HG03521 (cell line): ENCODE results near the gene SORT1.

Source experiments
- ATAC-seq: cut with Tn5 transposase; IDR thresholded peaks from one replicate; pipeline ENCODE4 v1.9.1; 2021; ENCODE audit warnings: mild to moderate bottlenecking, moderate library complexity; ENCODE audit not compliant: unreplicated experiment

SORT1 gene

DNA sequence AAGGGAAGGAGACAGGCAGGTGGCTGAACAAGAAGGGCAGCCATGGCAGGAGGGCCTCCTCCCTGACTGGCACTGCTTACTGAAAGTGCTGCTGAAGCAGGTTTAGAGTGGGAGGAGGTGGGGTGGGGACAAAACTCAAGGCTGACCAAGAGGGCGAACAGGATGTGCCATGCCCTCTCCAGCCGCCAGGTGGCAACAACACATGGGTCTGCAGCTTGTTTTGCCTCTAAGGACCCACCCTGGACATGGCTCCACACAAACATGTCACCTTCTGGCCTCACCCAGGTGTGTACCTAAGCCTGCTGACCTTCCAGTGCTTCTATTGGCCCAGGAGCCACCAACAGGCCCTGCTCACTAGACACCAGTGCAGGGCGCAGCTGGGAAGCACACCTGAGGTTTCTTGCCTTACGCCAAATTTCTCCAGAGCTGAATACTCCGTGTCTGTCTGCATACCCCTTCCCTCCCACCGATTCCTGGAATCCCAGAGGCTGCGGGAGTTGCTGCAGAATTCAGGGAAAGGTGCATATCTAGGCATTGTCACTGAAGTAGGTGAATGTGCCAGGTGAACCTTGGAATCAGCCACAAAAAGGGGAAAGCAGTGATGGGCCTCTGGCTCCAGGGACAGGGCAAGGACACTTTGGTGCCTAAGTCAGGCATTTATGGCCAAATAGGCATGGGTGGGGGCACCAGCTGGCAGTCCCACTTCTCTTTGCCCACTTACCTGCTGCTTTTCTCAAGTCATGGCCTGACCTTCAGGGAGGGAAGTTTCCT, 120.1 kb downstream of the SORT1 start:
- ATAC-seq = peak; percentile 81

DNA sequence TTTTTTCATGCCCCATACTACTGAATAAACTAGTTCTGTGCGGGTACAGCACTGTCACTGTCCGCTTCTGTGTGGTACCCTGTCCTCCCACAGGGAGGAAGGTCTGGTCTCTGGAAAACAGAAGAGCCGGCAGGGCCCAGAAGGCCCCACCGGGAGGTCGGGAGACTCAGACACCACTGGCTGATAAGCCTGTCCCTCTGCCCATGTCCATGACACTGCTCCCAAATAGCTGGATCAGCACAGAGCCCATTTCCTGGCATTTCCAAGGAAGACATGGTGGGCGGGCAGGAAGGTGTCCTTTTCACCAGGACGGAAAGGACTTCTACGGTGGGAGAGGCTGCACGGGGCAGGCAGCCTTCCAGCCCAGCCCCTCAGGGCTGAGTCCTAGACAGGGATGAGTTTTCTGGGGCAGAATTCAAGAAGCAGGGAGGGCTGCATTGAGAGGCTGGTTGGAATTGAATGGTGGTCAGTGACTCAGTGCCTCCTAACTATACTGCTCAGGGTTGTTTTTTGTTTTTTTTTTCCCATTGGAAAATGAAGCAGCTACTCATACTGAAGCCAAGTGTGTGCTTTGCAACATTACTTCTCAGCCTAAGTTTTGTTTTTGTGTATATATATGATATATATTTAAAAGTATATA, 121.9 kb downstream of the SORT1 start:
- no peak for ATAC-seq

DNA sequence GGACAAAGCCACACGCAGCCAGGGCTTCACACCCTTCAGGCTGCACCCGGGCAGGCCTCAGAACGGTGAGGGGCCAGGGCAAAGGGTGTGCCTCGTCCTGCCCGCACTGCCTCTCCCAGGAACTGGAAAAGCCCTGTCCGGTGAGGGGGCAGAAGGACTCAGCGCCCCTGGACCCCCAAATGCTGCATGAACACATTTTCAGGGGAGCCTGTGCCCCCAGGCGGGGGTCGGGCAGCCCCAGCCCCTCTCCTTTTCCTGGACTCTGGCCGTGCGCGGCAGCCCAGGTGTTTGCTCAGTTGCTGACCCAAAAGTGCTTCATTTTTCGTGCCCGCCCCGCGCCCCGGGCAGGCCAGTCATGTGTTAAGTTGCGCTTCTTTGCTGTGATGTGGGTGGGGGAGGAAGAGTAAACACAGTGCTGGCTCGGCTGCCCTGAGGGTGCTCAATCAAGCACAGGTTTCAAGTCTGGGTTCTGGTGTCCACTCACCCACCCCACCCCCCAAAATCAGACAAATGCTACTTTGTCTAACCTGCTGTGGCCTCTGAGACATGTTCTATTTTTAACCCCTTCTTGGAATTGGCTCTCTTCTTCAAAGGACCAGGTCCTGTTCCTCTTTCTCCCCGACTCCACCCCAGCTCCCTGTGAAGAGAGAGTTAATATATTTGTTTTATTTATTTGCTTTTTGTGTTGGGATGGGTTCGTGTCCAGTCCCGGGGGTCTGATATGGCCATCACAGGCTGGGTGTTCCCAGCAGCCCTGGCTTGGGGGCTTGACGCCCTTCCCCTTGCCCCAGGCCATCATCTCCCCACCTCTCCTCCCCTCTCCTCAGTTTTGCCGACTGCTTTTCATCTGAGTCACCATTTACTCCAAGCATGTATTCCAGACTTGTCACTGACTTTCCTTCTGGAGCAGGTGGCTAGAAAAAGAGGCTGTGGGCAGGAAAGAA, 122.9 kb downstream of the SORT1 start:
- no peak for ATAC-seq

DNA sequence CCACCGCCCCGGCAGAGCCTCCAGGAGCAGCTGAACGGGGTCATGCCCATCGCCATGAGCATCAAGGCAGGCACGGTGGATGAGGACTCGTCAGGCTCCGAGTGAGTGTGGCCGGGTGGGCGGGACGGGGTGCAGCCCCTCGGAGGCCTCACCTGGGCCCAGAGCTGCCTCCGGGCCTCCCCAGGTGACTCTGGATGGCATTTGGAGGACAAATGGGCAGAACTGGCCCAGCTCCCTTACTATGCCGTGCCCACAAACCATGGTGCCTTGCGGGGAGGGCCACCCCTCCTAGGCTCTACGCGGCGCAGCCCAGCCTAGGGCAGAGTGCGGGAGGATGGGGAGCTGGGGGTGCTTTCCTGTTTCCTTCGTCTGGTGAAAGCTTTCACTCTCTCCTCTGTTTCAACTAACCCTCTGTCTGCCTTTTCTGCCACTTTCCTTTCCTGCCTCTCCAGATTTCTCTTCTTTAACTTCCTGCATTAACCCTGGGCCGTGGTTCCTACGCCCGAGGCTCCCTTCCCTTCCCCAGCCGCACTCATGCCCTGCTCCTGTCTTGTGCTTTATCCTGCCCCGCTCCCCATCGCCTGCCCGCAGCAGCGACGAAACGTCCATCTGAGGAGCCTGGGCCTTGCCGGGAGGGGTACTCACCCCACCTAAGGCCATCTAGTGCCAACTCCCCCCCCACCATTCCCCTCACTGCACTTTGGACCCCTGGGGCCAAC, 124.0 kb downstream of the SORT1 start:
- no peak for ATAC-seq

DNA sequence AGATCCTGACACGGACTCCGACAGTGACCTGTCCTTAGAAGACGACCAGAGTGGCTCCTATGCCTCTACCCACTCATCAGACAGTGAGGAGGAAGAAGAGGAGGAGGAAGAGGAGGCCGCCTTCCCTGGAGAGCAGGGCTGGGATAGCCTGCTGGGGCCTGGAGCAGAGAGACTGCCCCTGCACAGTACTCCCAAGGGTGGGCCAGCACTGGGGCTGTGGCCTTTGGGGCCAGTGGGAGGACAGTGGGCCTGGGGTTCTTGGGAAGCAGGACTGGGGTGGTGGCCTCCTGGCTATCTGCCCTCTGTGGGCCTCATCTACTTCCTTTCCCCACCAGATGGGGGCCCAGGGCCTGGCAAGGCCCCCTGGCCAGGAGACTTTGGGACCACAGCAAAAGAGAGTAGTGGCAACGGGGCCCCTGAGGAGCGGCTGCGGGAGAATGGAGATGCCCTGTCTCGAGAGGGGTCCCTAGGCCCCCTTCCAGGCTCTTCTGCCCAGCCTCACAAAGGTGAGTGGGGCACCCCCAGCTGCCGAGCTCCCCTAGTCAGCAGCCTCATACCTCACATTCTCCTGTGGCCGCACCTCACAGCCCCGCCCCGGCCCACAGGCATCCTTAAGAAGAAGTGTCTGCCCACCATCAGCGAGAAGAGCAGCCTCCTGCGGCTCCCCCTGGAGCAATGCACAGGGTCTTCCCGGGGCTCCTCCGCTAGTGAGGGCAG, 124.7 kb downstream of the SORT1 start:
- no peak for ATAC-seq

GRCh38 chr1:109272021-109272799, 125.5 kb downstream of the SORT1 start:
- no peak for ATAC-seq

GRCh38 chr1:109271458-109271857, 126.3 kb downstream of the SORT1 start:
- no peak for ATAC-seq

DNA sequence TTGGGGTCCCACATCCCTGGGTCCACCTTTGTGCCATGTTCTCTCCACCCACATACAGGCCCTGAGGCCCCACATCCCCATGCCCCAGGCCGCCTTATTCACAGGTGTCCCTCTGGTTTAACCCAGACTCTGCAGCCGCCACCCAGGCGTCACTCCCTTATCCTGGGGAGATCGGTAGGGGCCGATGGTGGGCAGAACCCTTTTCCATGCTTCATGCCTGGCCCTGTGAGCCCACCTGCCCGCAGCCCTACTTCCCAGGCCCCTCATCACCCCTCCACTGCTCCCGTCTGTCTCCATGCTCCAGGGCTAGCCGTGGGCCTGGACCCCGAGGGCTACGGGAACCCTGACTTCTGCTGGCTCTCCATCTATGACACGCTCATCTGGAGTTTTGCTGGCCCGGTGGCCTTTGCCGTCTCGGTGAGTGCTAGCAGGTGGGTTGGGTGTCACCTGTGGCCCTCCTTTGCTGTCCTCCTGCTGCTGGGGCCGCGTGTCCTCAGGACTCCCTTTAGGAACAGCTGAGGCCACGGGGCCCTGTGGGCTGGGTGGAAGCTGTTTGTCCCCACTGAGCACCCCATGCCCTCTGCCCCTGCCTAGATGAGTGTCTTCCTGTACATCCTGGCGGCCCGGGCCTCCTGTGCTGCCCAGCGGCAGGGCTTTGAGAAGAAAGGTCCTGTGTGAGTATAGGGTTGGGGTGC, 126.9 kb downstream of the SORT1 start:
- no peak for ATAC-seq

DNA sequence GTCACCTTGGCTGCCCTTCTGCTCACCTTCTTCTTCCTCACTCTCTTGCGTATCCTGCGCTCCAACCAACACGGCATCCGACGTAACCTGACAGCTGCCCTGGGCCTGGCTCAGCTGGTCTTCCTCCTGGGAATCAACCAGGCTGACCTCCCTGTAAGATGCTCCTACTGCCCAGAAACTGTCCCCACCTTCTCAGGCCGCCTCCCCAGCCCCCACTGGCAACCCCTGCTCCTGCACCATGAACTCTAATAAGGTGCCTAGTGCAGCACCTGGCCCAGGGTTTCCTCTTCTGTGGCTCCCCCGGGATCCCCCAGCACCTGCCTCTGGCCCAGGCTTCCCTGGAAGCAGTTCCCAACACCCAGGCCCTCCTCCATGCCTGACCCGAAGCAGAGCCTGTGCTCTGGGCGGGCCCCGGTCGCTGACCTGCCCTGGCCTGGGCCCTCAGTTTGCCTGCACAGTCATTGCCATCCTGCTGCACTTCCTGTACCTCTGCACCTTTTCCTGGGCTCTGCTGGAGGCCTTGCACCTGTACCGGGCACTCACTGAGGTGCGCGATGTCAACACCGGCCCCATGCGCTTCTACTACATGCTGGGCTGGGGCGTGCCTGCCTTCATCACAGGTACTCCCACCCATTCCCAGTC, 127.6 kb downstream of the SORT1 start:
- no peak for ATAC-seq

GRCh38 chr1:109269212-109269980, 128.3 kb downstream of the SORT1 start:
- no peak for ATAC-seq

DNA sequence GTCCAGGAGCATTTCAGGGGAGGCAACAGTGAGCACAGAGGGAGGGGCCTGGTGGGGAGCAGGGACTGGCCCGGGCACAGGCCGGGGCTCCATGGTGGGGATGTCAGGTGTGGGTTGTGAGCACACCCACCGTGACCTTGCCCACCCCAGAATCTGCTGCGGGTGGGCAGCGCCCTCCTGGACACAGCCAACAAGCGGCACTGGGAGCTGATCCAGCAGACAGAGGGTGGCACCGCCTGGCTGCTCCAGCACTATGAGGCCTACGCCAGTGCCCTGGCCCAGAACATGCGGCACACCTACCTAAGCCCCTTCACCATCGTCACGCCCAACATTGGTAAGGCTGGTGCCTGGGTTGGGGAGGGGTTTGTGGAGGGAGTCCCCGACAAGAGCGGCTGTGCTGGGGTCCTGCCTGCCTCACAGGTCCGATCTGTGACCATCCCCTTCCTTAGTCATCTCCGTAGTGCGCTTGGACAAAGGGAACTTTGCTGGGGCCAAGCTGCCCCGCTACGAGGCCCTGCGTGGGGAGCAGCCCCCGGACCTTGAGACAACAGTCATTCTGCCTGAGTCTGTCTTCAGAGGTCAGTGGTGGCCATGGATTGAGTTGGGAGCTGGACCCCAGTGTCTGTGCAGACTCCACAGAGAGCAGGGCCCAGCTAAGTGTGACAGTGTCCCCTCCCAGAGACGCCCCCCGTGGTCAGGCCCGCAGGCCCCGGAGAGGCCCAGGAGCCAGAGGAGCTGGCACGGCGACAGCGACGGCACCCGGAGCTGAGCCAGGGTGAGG, 129.1 kb downstream of the SORT1 start:
- ATAC-seq = no peak

DNA sequence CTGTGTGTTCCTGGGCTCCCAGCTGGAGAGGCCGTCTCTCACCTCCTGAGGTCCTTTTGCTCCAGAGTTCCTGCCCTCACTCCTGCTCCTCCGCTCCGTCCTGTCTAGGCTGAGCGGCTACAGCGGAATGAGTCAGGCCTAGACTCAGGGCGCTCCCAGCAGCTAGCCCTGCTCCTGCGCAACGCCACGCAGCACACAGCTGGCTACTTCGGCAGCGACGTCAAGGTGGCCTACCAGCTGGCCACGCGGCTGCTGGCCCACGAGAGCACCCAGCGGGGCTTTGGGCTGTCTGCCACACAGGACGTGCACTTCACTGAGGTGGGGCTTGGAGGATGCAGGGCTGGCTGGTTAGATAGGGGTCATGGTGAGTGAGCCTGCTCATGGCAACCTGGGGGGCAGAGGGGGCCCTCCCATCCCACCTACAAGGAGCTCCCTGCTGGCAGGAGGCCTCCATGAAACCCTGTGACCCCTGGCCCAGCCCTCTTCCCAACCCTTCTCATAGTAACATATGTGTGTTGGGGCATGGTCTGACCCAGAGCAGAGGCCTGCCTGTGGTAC, 129.9 kb downstream of the SORT1 start:
- no peak for ATAC-seq

DNA sequence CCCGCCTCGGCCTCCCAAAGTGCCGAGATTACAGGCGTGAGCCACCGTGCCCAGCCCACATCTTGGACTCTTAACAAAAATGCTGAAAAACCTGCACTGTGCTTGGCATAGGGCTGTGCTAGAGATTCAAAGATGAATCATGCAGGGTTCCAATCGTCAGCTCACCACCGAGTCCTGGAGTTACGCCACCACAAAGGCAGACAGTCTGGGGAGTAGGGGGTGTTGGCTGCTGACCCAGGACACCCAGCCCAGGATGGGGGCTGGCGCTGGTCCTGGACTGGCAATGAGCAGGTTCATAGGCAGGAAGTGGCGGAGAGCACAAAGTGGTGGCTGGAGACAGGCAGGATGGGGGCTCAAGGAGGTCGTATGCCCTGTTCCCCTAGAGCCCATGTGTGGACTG, 130.8 kb downstream of the SORT1 start:
- ATAC-seq = no peak

DNA sequence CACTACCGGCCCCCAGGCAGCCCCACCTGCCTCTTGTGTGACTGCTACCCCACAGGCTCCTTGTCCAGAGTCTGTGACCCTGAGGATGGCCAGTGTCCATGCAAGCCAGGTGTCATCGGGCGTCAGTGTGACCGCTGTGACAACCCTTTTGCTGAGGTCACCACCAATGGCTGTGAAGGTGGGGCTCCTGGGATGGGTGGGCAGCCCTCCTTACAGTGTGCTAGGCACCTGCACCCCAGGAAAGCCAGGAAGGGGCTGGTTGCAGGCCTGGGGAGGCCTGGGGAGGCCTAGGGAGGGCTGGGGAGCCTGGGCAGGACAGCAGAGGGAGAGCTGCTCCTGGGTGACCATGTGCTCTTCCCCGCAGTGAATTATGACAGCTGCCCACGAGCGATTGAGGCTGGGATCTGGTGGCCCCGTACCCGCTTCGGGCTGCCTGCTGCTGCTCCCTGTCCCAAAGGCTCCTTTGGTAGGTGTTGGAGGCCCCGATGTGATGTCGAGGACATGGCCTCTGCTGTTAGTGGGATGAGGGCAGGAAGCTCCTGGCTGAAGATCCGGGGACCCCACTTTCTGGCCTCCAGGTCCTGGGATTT, 131.9 kb downstream of the SORT1 start:
- no peak for ATAC-seq

DNA sequence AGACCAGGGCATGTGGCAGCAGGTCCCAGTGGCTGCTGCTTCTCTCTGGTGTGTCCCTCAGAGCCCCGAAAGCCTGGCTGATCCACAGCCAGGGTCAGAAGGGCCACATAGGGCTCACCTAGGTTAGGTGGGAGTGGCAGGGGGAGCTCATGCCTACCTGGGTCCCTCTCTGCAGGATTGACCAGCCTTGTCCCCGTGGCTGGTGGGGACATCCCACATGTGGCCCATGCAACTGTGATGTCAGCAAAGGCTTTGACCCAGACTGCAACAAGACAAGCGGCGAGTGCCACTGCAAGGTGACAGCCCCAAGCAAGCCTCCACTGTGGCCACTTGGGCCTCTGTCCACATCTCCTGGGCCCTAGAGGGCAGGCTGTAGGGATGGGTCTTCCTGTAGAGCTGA, 132.7 kb downstream of the SORT1 start:
- ATAC-seq = no peak

GRCh38 chr1:109264379-109264755, 133.4 kb downstream of the SORT1 start:
- ATAC-seq = no peak
